ENCODE results near the gene ANKLE1. TPM values are rescaled to one million over a fixed set of nuclear protein-coding genes. Genes with fewer than 3 reads are reported as not detected.

The ANKLE1 gene
- total and polyA plus RNA-seq, 2 experiments from 2014 or later, result 9.1 to 20.2 TPM

GRCh38 chr19:17311455-17312188 lies 29.9 kb downstream of the ANKLE1 start (continued):
- TF ChIP-seq, protein P1, sequence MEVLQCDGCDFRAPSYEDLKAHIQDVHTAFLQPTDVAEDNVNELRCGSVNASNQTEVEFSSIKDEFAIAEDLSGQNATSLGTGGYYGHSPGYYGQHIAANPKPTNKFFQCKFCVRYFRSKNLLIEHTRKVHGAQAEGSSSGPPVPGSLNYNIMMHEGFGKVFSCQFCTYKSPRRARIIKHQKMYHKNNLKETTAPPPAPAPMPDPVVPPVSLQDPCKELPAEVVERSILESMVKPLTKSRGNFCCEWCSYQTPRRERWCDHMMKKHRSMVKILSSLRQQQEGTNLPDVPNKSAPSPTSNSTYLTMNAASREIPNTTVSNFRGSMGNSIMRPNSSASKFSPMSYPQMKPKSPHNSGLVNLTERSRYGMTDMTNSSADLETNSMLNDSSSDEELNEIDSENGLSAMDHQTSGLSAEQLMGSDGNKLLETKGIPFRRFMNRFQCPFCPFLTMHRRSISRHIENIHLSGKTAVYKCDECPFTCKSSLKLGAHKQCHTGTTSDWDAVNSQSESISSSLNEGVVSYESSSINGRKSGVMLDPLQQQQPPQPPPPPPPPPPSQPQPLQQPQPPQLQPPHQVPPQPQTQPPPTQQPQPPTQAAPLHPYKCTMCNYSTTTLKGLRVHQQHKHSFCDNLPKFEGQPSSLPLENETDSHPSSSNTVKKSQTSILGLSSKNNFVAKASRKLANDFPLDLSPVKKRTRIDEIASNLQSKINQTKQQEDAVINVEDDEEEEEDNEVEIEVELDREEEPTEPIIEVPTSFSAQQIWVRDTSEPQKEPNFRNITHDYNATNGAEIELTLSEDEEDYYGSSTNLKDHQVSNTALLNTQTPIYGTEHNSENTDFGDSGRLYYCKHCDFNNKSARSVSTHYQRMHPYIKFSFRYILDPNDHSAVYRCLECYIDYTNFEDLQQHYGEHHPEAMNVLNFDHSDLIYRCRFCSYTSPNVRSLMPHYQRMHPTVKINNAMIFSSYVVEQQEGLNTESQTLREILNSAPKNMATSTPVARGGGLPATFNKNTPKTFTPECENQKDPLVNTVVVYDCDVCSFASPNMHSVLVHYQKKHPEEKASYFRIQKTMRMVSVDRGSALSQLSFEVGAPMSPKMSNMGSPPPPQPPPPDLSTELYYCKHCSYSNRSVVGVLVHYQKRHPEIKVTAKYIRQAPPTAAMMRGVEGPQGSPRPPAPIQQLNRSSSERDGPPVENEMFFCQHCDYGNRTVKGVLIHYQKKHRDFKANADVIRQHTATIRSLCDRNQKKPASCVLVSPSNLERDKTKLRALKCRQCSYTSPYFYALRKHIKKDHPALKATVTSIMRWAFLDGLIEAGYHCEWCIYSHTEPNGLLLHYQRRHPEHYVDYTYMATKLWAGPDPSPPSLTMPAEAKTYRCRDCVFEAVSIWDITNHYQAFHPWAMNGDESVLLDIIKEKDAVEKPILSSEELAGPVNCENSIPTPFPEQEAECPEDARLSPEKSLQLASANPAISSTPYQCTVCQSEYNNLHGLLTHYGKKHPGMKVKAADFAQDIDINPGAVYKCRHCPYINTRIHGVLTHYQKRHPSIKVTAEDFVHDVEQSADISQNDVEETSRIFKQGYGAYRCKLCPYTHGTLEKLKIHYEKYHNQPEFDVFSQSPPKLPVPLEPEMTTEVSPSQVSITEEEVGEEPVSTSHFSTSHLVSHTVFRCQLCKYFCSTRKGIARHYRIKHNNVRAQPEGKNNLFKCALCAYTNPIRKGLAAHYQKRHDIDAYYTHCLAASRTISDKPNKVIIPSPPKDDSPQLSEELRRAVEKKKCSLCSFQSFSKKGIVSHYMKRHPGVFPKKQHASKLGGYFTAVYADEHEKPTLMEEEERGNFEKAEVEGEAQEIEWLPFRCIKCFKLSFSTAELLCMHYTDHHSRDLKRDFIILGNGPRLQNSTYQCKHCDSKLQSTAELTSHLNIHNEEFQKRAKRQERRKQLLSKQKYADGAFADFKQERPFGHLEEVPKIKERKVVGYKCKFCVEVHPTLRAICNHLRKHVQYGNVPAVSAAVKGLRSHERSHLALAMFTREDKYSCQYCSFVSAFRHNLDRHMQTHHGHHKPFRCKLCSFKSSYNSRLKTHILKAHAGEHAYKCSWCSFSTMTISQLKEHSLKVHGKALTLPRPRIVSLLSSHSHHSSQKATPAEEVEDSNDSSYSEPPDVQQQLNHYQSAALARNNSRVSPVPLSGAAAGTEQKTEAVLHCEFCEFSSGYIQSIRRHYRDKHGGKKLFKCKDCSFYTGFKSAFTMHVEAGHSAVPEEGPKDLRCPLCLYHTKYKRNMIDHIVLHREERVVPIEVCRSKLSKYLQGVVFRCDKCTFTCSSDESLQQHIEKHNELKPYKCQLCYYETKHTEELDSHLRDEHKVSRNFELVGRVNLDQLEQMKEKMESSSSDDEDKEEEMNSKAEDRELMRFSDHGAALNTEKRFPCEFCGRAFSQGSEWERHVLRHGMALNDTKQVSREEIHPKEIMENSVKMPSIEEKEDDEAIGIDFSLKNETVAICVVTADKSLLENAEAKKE (CRISPR knock-in tag; IDR thresholded peaks at IDR 0.05), result no peak
- no peak for TF ChIP-seq ZNF331 (CRISPR knock-in tag; IDR thresholded peaks at IDR 0.05; ENCODE audit: low read depth)

DNA sequence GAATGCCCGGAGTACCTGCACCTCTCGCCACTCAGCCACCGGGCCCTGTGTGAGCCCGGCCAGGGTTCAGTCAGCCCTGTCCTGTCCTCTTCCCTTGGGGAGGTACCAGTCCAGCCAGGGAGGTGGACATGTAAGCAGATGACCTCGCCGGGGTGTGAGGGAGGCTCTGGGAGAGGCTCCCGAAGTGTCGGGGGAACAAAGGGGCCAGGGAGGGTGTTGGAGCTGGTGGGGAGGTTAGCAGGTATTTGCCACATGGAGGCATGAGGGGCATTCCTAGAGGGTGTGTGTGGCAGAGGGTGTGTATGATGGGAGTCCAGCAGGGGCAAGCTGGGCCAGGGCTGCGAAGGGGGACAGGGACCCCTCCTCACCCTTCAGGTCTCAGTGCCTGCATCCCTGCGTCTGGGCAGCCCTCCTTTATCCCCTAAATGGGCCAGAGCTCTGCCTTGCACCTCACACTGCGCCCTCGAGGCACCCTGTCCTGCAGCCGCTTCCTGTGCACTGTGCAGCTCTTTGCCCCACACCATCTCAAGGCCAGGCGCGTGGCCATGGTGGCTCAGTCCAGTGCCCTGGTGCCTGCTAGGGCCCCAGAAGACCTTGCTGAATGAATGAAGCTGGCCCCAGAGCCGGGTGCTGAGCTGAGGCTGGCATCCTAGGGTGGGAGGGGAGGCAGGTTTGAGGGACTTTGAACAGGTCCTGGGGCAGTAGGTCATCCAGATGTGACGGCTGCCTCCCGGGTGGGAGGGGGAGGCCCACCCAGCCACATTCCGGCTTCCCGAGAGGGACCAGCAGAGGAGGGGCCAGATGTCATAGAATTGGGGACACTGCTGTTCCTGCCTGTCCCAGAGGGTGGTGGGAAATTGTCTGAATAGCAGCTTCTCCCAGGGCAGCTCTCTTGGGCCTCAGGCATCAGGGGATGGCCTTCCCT lies 30.8 kb downstream of the ANKLE1 start:
- peaks cover 16% of the 10 kb centered on the region for H4K20me1 ChIP-seq (replicated peaks; ENCODE audit: insufficient read depth)
- peaks cover 10% of the 10 kb centered on the region; the same call in 1 of the 2 replicates for H3K36me3 ChIP-seq (ENCODE audit: insufficient read depth)
- no peaks in the 10 kb centered on the region for H3K9me2 ChIP-seq (ENCODE audit: insufficient read depth)
- no peaks in the 10 kb centered on the region for H3K27me3 ChIP-seq (ENCODE audit: insufficient read depth)
- H2AFZ ChIP-seq, result no peak overlapping the region
- no peak for DNase-seq (ENCODE audit: low spot score)
- H3K4me2 ChIP-seq, result no peak overlapping the region
- H3K4me1 ChIP-seq (ENCODE audit: insufficient read depth), result peaks cover 12% of the 10 kb centered on the region
- ATAC-seq, result no peak
- peaks cover 20% of the 10 kb centered on the region for H3K27me3 Mint-ChIP-seq (ENCODE audit: insufficient read depth, low read depth, poor library complexity)
- H3F3A ChIP-seq (replicated peaks; ENCODE audit: low read depth), result peaks cover 14% of the 10 kb centered on the region
- no peak overlapping the region for H3K27ac Mint-ChIP-seq
- H3K4me3 ChIP-seq, result no peak overlapping the region
- H3K9me3 Mint-ChIP-seq, result no peaks in the 10 kb centered on the region; the same call in 2 of the 3 replicates
- H3K4me1 Mint-ChIP-seq, result peaks cover 16% of the 10 kb centered on the region
- peaks cover 25% of the 10 kb centered on the region for H3K79me2 ChIP-seq (replicated peaks; ENCODE audit: insufficient read depth)
- H3K27ac ChIP-seq (ENCODE audit: low read depth), result no peak overlapping the region
- no peak overlapping the region; the same call in 2 of the 3 replicates for H3K4me3 Mint-ChIP-seq
- peaks cover 42% of the 10 kb centered on the region for H3K36me3 Mint-ChIP-seq (ENCODE audit: low read depth)
- TF ChIP-seq, protein P2, sequence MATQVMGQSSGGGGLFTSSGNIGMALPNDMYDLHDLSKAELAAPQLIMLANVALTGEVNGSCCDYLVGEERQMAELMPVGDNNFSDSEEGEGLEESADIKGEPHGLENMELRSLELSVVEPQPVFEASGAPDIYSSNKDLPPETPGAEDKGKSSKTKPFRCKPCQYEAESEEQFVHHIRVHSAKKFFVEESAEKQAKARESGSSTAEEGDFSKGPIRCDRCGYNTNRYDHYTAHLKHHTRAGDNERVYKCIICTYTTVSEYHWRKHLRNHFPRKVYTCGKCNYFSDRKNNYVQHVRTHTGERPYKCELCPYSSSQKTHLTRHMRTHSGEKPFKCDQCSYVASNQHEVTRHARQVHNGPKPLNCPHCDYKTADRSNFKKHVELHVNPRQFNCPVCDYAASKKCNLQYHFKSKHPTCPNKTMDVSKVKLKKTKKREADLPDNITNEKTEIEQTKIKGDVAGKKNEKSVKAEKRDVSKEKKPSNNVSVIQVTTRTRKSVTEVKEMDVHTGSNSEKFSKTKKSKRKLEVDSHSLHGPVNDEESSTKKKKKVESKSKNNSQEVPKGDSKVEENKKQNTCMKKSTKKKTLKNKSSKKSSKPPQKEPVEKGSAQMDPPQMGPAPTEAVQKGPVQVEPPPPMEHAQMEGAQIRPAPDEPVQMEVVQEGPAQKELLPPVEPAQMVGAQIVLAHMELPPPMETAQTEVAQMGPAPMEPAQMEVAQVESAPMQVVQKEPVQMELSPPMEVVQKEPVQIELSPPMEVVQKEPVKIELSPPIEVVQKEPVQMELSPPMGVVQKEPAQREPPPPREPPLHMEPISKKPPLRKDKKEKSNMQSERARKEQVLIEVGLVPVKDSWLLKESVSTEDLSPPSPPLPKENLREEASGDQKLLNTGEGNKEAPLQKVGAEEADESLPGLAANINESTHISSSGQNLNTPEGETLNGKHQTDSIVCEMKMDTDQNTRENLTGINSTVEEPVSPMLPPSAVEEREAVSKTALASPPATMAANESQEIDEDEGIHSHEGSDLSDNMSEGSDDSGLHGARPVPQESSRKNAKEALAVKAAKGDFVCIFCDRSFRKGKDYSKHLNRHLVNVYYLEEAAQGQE (IDR thresholded peaks at IDR 0.05; ENCODE audit: unreplicated experiment), result no peak
- TF ChIP-seq STAT1 (IDR thresholded peaks at IDR 0.05; ENCODE audit: unreplicated experiment) (no peak), NANOG (IDR thresholded peaks at IDR 0.05; ENCODE audit: borderline replicate concordance) (no peak), EZH2 (IDR thresholded peaks at IDR 0.05; ENCODE audit: low read depth, unreplicated experiment) (no peak), ZNF114 (CRISPR knock-in tag; IDR thresholded peaks at IDR 0.05) (no peak), JUNB (IDR thresholded peaks at IDR 0.05; ENCODE audit: unreplicated experiment) (no peak), CTCF (conservative IDR thresholded peaks at IDR 0.05; ENCODE audit: low read depth in 2 of 2) (no peak)
- TF ChIP-seq, protein P3, sequence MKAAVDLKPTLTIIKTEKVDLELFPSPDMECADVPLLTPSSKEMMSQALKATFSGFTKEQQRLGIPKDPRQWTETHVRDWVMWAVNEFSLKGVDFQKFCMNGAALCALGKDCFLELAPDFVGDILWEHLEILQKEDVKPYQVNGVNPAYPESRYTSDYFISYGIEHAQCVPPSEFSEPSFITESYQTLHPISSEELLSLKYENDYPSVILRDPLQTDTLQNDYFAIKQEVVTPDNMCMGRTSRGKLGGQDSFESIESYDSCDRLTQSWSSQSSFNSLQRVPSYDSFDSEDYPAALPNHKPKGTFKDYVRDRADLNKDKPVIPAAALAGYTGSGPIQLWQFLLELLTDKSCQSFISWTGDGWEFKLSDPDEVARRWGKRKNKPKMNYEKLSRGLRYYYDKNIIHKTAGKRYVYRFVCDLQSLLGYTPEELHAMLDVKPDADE (IDR thresholded peaks at IDR 0.05), result no peak

Measured in GM23338 (cell line).